Measurements from ENCODE around the gene HTRA3. TPM values are rescaled to one million over a fixed set of nuclear protein-coding genes. Genes with fewer than 3 reads are reported as not detected.

HTRA3 gene
- total RNA-seq, 1 experiment from 2014 or later, result 2.8 TPM

GRCh38 chr4:8278421-8279287 lies 9.1 kb downstream of the HTRA3 start:
- H3K27ac ChIP-seq (ENCODE audit: low read length), result peak overlapping the region; percentile 72
- peak overlapping the region; percentile 59; the same call in 1 of the 2 replicates for H2AFZ ChIP-seq (ENCODE audit: low read length)
- H3K36me3 ChIP-seq (ENCODE audit: low read depth, low read length), result no peaks in the 10 kb centered on the region
- intact Hi-C loops (cut with micrococcal nuclease), result no loop called here
- no peak for TF ChIP-seq CTCF (conservative IDR thresholded peaks at IDR 0.05; ENCODE audit: low read depth, low read length)
- TF ChIP-seq EZH2phosphoT487 (IDR thresholded peaks at IDR 0.05; ENCODE audit: borderline replicate concordance, low read length), result no peak
- TF ChIP-seq EZH2 (IDR thresholded peaks at IDR 0.05; ENCODE audit: low read length, unreplicated experiment), result no peak
- H3K9ac ChIP-seq (ENCODE audit: low read length), result peak overlapping the region; percentile 52
- H4K20me1 ChIP-seq (ENCODE audit: low read length), result no peaks in the 10 kb centered on the region
- DNase-seq (peak; percentile 65), ATAC-seq (peak; percentile 74)
- peak overlapping the region; percentile 67 for H3K4me2 ChIP-seq (ENCODE audit: low read length)
- CTCF ChIA-PET, result interaction anchor here (0.7 kb wide), 1 partner anchor 289 kb away, joined by 4 read pairs; no protein-coding TSS in a partner anchor
- no peaks in the 10 kb centered on the region for H3K9me2 ChIP-seq (replicated peaks; ENCODE audit: low read length)
- H3F3A ChIP-seq (ENCODE audit: low read length, unreplicated experiment), result no peaks in the 10 kb centered on the region
- H3K4me3 ChIP-seq (ENCODE audit: low read length), result peak overlapping the region; percentile 11; the same call in 1 of the 2 replicates
- no peaks in the 10 kb centered on the region for H3K27me3 ChIP-seq (ENCODE audit: low read length)
- H3K79me2 ChIP-seq (ENCODE audit: low read length), result no peaks in the 10 kb centered on the region
- peaks cover 24% of the 10 kb centered on the region for H3K4me1 ChIP-seq (ENCODE audit: insufficient read depth, low read length)
- BruUV-seq (replicated peaks), result no TSS peak
- POLR2A ChIA-PET (ENCODE audit: unreplicated experiment), result no interaction called here
- no peaks in the 10 kb centered on the region for H3K9me3 ChIP-seq (ENCODE audit: low read length)

- Histone ChIP-seq H3K9me3 (ENCODE audit: low read length) (no peaks in the 10 kb centered on the region), H3K4me2 (ENCODE audit: low read length) (no peak overlapping the region), H3K36me3 (ENCODE audit: low read depth, low read length) (no peaks in the 10 kb centered on the region), H3K9ac (ENCODE audit: low read length) (no peak overlapping the region), H3K9me2 (replicated peaks; ENCODE audit: low read length) (no peaks in the 10 kb centered on the region), H3K27ac (ENCODE audit: low read length) (no peak overlapping the region), H3K4me3 (ENCODE audit: low read length) (no peak overlapping the region), H3K27me3 (ENCODE audit: low read length) (no peaks in the 10 kb centered on the region), H3K79me2 (ENCODE audit: low read length) (no peaks in the 10 kb centered on the region), H3K4me1 (ENCODE audit: insufficient read depth, low read length) (peaks cover 24% of the 10 kb centered on the region), H2AFZ (ENCODE audit: low read length) (no peak overlapping the region), H4K20me1 (ENCODE audit: low read length) (no peaks in the 10 kb centered on the region), H3F3A (ENCODE audit: low read length, unreplicated experiment) (no peaks in the 10 kb centered on the region)
- intact Hi-C loops (cut with micrococcal nuclease), result no loop called here
- ChIA-PET CTCF (no interaction called here), POLR2A (ENCODE audit: unreplicated experiment) (no interaction called here)
- DNase-seq, result no peak
- no TSS peak for BruUV-seq (replicated peaks)
- no peak for TF ChIP-seq EZH2 (IDR thresholded peaks at IDR 0.05; ENCODE audit: low read length, unreplicated experiment)
- no peak for TF ChIP-seq CTCF (conservative IDR thresholded peaks at IDR 0.05; ENCODE audit: low read depth, low read length)
- ATAC-seq, result no peak
Observed at GRCh38 chr4:8279321-8280157, 10.0 kb downstream of the HTRA3 start.
